Chondrocyte (in vitro differentiated cells): ENCODE measurements around the gene ATAD3A. TPM values are rescaled to one million over a fixed set of nuclear protein-coding genes. Genes with fewer than 3 reads are reported as not detected.
"Not testable (repeated sequence)": the region's sequence is repeated elsewhere in the genome, so short reads cannot be mapped to it uniquely, and the experiment has no call there.

ENCODE experiments used
- DNase-seq: peaks from one replicate; pipeline ENCODE4 v3.0.0; 2021; ENCODE audit warnings: mixed read lengths, low spot score
- H3K27ac Mint-ChIP-seq: one replicate; pipeline ENCODE4 v1.8.0; 2021; ENCODE audit warnings: mild to moderate bottlenecking, moderate library complexity, mixed read lengths; ENCODE audit not compliant: unreplicated experiment
- H3K27me3 Mint-ChIP-seq: 2 replicates; pipeline ENCODE4 v1.8.0; 2021; ENCODE audit warnings: low read depth, mixed read lengths
- H3K36me3 Mint-ChIP-seq: 2 replicates; pipeline ENCODE4 v1.8.0; 2021; ENCODE audit warnings: low read depth, mixed read lengths
- H3K4me1 Mint-ChIP-seq: 2 replicates; pipeline ENCODE4 v1.8.0; 2021; ENCODE audit warnings: low read depth, mild to moderate bottlenecking, mixed read lengths
- H3K4me3 Mint-ChIP-seq: one replicate; pipeline ENCODE4 v1.8.0; 2021; ENCODE audit warnings: mild to moderate bottlenecking, moderate library complexity, mixed read lengths; ENCODE audit not compliant: unreplicated experiment
- H3K9me3 Mint-ChIP-seq: 2 replicates; pipeline ENCODE4 v1.8.0; 2021; ENCODE audit warnings: low read depth, mixed read lengths
- CTCF ChIP-seq: fragments of 200-600 bp; sonication (generic); IDR thresholded peaks from 2 replicates; pipeline ENCODE4 v1.5.0; 2021; ENCODE audit warnings: antibody characterized with exemption, mild to moderate bottlenecking, moderate library complexity
- total RNA-seq: library from RNA; stranded (reverse); gene quantifications from 3 replicates; pipeline ENCODE4 v1.2.1, GENCODE V29; 2021

ATAD3A gene
- total RNA-seq, 1 donor from 2014 or later: 34.6 TPM

- peaks cover 28% of the 10 kb centered on the region for H3K4me1 Mint-ChIP-seq
- H3K36me3 Mint-ChIP-seq: peaks cover 1% of the 10 kb centered on the region
- H3K9me3 Mint-ChIP-seq: peaks cover 3% of the 10 kb centered on the region
- H3K4me3 Mint-ChIP-seq: peak within 1 kb of the TSS; percentile 79
- DNase-seq: no peak
- peak within 1 kb of the TSS; percentile 87 for H3K27ac Mint-ChIP-seq
- no peaks in the 10 kb centered on the region for H3K27me3 Mint-ChIP-seq
- no peak for TF ChIP-seq CTCF
Observed at GRCh38 chr1:1471389-1472052, 40.4 kb upstream of the ATAD3A start, which contains the start of gene ATAD3B. Gene ATAD3B, plus strand, starts transcription at chr1:1471765. Its CDS starts 120 bp downstream, at chr1:1471885.

GRCh38 chr1:1472053-1472876, 39.7 kb upstream of the ATAD3A start:
- H3K9me3 Mint-ChIP-seq, H3K27me3 Mint-ChIP-seq, H3K36me3 Mint-ChIP-seq, DNase-seq: not testable (repeated sequence)
- Mint-ChIP-seq H3K4me1 (peaks cover 28% of the 10 kb centered on the region), H3K27ac (peak overlapping the region; percentile 82), H3K4me3 (peak overlapping the region; percentile 79)

GRCh38 chr1:1476011-1476410, 36.0 kb upstream of the ATAD3A start:
- not testable (repeated sequence) for DNase-seq, H3K27ac Mint-ChIP-seq, H3K9me3 Mint-ChIP-seq, H3K36me3 Mint-ChIP-seq, H3K4me3 Mint-ChIP-seq, H3K27me3 Mint-ChIP-seq
- peaks cover 17% of the 10 kb centered on the region for H3K4me1 Mint-ChIP-seq

GRCh38 chr1:1477206-1477605, 34.8 kb upstream of the ATAD3A start:
- peaks cover 7% of the 10 kb centered on the region for H3K36me3 Mint-ChIP-seq
- H3K27me3 Mint-ChIP-seq: no peaks in the 10 kb centered on the region
- no peaks in the 10 kb centered on the region for H3K9me3 Mint-ChIP-seq
- no peak overlapping the region for H3K27ac Mint-ChIP-seq
- H3K4me3 Mint-ChIP-seq: no peak overlapping the region
- H3K4me1 Mint-ChIP-seq: peaks cover 14% of the 10 kb centered on the region
- no peak for DNase-seq
- no peak for TF ChIP-seq CTCF

GRCh38 chr1:1479547-1480487, 32.1 kb upstream of the ATAD3A start:
- TF ChIP-seq CTCF: no peak
- no peaks in the 10 kb centered on the region for H3K27me3 Mint-ChIP-seq
- H3K36me3 Mint-ChIP-seq: peaks cover 7% of the 10 kb centered on the region
- DNase-seq: no peak
- H3K4me1 Mint-ChIP-seq: no peaks in the 10 kb centered on the region
- H3K4me3 Mint-ChIP-seq: no peak overlapping the region
- no peak overlapping the region for H3K27ac Mint-ChIP-seq
- no peaks in the 10 kb centered on the region for H3K9me3 Mint-ChIP-seq

- not testable (repeated sequence) for H3K4me1 Mint-ChIP-seq, H3K27me3 Mint-ChIP-seq, H3K36me3 Mint-ChIP-seq, H3K9me3 Mint-ChIP-seq, DNase-seq, H3K27ac Mint-ChIP-seq, H3K4me3 Mint-ChIP-seq
Observed at GRCh38 chr1:1480488-1480867, 31.5 kb upstream of the ATAD3A start.

- H3K36me3 Mint-ChIP-seq, H3K4me1 Mint-ChIP-seq, H3K27me3 Mint-ChIP-seq, DNase-seq, H3K4me3 Mint-ChIP-seq, H3K9me3 Mint-ChIP-seq, H3K27ac Mint-ChIP-seq: not testable (repeated sequence)
Observed at GRCh38 chr1:1481811-1482210, 30.2 kb upstream of the ATAD3A start.
